ENCODE results near the gene RIBC2. TPM values are rescaled to one million over a fixed set of nuclear protein-coding genes. Genes with fewer than 3 reads are reported as not detected.

Gene RIBC2
- total and polyA plus RNA-seq, 4 donors, result 0.25 to 1.5 TPM; not detected in 2

DNA sequence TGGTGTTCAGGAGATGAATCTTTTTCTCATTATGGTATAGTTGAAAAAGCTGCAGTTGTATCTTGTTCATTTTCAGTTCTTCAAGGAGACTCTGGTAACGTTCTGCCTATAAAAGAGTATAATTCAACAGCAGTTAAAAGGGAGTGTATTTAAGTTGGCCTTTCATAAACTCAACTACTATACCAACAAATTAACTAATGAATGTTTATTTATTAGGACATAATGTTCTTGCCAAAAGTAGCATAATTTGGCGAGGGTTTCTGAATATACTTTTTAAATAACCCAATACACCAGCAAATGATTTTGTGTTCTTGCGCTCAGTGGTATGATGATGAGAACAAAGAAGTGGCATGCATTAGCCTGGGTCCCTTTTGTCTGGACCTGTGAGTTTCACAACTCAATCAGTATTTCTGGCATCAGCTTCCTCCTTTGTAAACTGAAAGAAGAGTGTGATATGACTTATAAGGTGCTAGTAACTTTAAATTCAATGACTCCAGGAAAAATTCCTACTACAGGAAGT is 11.0 kb upstream of the RIBC2 start:
- WGBS, result 82% methylated on average over 3 of the region's 3 CpGs
- Histone ChIP-seq H3K9me3 (ENCODE audit: control insufficient read depth in 4 of 4, low read length in 3 of 4) (no peaks in the 10 kb centered on the region), H3K27me3 (ENCODE audit: control insufficient read depth in 4 of 4, insufficient read depth in 4 of 4, low read length in 3 of 4) (no peaks in the 10 kb centered on the region), H3K27ac (ENCODE audit: low read depth in 1 of 2, low read length in 2 of 2) (no peak overlapping the region), H3K4me3 (ENCODE audit: low read depth in 1 of 3, low read length in 3 of 3) (no peak overlapping the region), H3K9ac (ENCODE audit: low read depth in 1 of 2, low read length in 2 of 2) (no peak overlapping the region), H3K4me1 (ENCODE audit: control insufficient read depth in 4 of 4, insufficient read depth in 4 of 4, low read length in 3 of 4) (no peaks in the 10 kb centered on the region), H3K36me3 (ENCODE audit: control insufficient read depth in 4 of 4, insufficient read depth in 3 of 4, low read depth in 1 of 4, low read length in 3 of 4) (no peaks in the 10 kb centered on the region)
- no peak for TF ChIP-seq FOXA2 (IDR thresholded peaks at IDR 0.05)
- TF ChIP-seq ATF3 (IDR thresholded peaks at IDR 0.05), result no peak
- no peak for TF ChIP-seq ZBTB33 (IDR thresholded peaks at IDR 0.05)
- TF ChIP-seq, protein P1, sequence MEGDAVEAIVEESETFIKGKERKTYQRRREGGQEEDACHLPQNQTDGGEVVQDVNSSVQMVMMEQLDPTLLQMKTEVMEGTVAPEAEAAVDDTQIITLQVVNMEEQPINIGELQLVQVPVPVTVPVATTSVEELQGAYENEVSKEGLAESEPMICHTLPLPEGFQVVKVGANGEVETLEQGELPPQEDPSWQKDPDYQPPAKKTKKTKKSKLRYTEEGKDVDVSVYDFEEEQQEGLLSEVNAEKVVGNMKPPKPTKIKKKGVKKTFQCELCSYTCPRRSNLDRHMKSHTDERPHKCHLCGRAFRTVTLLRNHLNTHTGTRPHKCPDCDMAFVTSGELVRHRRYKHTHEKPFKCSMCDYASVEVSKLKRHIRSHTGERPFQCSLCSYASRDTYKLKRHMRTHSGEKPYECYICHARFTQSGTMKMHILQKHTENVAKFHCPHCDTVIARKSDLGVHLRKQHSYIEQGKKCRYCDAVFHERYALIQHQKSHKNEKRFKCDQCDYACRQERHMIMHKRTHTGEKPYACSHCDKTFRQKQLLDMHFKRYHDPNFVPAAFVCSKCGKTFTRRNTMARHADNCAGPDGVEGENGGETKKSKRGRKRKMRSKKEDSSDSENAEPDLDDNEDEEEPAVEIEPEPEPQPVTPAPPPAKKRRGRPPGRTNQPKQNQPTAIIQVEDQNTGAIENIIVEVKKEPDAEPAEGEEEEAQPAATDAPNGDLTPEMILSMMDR (IDR thresholded peaks at IDR 0.05; ENCODE audit: low read depth, low read length, missing input control), result no peak
- TF ChIP-seq SP1 (IDR thresholded peaks at IDR 0.05), result no peak
- TF ChIP-seq, protein P2, sequence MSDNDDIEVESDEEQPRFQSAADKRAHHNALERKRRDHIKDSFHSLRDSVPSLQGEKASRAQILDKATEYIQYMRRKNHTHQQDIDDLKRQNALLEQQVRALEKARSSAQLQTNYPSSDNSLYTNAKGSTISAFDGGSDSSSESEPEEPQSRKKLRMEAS (IDR thresholded peaks at IDR 0.05), result no peak
- TF ChIP-seq RXRA (IDR thresholded peaks at IDR 0.05), result no peak
- no peak for TF ChIP-seq GABPA (IDR thresholded peaks at IDR 0.05 in 1 of 2, conservative IDR thresholded peaks at IDR 0.05 in 1 of 2)
- TF ChIP-seq NR2F2 (IDR thresholded peaks at IDR 0.05), result no peak
- DNase-seq (ENCODE audit: low spot score), result no peak

DNA sequence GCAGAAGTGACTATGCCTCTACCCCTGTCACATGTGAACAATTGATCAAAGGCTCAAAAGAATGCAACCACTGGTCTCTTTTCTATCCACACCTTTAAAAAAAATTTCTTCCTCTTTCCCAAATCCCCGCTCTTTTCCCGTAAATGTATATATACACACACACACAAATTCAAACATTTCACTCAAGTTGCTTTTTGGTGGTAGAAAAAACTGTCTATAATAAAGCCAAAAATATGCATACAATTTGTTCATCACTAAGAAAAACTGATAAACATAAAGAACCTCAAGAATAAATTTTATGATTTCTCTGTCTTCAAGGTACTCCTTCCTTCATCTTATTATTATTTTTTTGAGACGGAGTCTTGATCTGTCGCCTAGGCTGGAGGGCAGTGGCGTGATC is 5.7 kb upstream of the RIBC2 start:
- 95% methylated on average over 5 of the region's 5 CpGs for WGBS
- no peak for DNase-seq (ENCODE audit: low spot score)
- Histone ChIP-seq H3K9ac (ENCODE audit: low read depth in 1 of 2, low read length in 2 of 2) (no peak overlapping the region), H3K27ac (ENCODE audit: low read depth in 1 of 2, low read length in 2 of 2) (no peak overlapping the region), H3K27me3 (ENCODE audit: control insufficient read depth in 4 of 4, insufficient read depth in 4 of 4, low read length in 3 of 4) (no peaks in the 10 kb centered on the region), H3K4me1 (ENCODE audit: control insufficient read depth in 4 of 4, insufficient read depth in 4 of 4, low read length in 3 of 4) (no peaks in the 10 kb centered on the region), H3K9me3 (ENCODE audit: control insufficient read depth in 4 of 4, low read length in 3 of 4) (no peaks in the 10 kb centered on the region), H3K36me3 (ENCODE audit: control insufficient read depth in 4 of 4, insufficient read depth in 3 of 4, low read depth in 1 of 4, low read length in 3 of 4) (no peaks in the 10 kb centered on the region), H3K4me3 (ENCODE audit: low read depth in 1 of 3, low read length in 3 of 3) (no peak overlapping the region)
- TF ChIP-seq EGR1 (IDR thresholded peaks at IDR 0.05; ENCODE audit: low read depth in 2 of 2) (no peak), TAF1 (conservative IDR thresholded peaks at IDR 0.05) (no peak), HNF4G (IDR thresholded peaks at IDR 0.05) (no peak), HNF4A (conservative IDR thresholded peaks at IDR 0.05) (no peak), JUND (IDR thresholded peaks at IDR 0.05) (no peak), NR2F2 (IDR thresholded peaks at IDR 0.05) (no peak), FOXA2 (IDR thresholded peaks at IDR 0.05) (no peak), ATF3 (IDR thresholded peaks at IDR 0.05) (no peak), RAD21 (IDR thresholded peaks at IDR 0.05) (no peak), SP1 (IDR thresholded peaks at IDR 0.05) (no peak), RXRA (IDR thresholded peaks at IDR 0.05) (no peak), YY1 (IDR thresholded peaks at IDR 0.05) (no peak)
- TF ChIP-seq, protein P3, sequence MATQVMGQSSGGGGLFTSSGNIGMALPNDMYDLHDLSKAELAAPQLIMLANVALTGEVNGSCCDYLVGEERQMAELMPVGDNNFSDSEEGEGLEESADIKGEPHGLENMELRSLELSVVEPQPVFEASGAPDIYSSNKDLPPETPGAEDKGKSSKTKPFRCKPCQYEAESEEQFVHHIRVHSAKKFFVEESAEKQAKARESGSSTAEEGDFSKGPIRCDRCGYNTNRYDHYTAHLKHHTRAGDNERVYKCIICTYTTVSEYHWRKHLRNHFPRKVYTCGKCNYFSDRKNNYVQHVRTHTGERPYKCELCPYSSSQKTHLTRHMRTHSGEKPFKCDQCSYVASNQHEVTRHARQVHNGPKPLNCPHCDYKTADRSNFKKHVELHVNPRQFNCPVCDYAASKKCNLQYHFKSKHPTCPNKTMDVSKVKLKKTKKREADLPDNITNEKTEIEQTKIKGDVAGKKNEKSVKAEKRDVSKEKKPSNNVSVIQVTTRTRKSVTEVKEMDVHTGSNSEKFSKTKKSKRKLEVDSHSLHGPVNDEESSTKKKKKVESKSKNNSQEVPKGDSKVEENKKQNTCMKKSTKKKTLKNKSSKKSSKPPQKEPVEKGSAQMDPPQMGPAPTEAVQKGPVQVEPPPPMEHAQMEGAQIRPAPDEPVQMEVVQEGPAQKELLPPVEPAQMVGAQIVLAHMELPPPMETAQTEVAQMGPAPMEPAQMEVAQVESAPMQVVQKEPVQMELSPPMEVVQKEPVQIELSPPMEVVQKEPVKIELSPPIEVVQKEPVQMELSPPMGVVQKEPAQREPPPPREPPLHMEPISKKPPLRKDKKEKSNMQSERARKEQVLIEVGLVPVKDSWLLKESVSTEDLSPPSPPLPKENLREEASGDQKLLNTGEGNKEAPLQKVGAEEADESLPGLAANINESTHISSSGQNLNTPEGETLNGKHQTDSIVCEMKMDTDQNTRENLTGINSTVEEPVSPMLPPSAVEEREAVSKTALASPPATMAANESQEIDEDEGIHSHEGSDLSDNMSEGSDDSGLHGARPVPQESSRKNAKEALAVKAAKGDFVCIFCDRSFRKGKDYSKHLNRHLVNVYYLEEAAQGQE (IDR thresholded peaks at IDR 0.05), result no peak
- TF ChIP-seq, protein P1 (IDR thresholded peaks at IDR 0.05; ENCODE audit: low read depth, low read length, missing input control), result no peak
